Right ventricle myocardium superior (tissue), 1 donor: ENCODE data around the gene LIN28B. TPM values are rescaled to one million over a fixed set of nuclear protein-coding genes. Genes with fewer than 3 reads are reported as not detected.
A peak's percentile ranks its signal among the peaks of the same experiment; 100 is the strongest.
"Not testable (repeated sequence)": the region's sequence is repeated elsewhere in the genome, so short reads cannot be mapped to it uniquely, and the experiment has no call there.

ENCODE experiments used
- ATAC-seq: fragments of 200-7000 bp; cut with Tn5 transposase; one replicate; pipeline ENCODE4 v1.9.1; 2020; ENCODE audit warnings: mild to moderate bottlenecking; ENCODE audit not compliant: poor library complexity
- DNase-seq: peaks from one replicate; pipeline ENCODE4 v3.0.0-alpha.2; 2020
- intact Hi-C: fragments of 100-400 bp; cut with DNase I; formaldehyde crosslinking; loops from one replicate; pipeline ENCODE4 v1.11.2; 2022
- total RNA-seq: library from RNA; stranded (reverse); fragmentation: NEBNext Ultra II Directional; extraction: Animal tissue kit (Norgen Biotek cat#: 25700); gene quantifications from one replicate; pipeline ENCODE4 v1.2.1, GENCODE V29; 2021
- donor health status: DM: no; HTN: yes; CAD: no; lungs with severe emphysema.

LIN28B gene
- total RNA-seq, 1 donor from 2014 or later: not detected

DNA sequence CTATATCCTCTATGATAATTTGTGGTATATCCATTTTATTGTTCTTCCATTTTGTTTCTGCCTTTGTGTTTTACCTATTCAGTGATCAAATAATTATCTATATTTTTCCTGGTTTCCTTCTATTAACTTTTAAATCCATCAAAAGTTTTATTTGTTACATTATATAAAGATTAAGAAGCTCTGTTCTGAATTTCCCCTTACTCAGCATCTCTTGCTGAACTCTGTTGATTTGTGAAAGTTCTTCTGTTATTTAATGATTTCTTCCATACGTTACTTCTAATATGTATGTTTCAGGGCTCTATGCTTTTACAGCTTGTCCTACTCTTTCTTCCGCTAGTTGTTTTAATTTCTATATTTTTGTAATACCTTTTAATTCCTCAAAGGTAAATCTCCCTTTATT, 87.1 kb downstream of the LIN28B start:
- ATAC-seq (no peak), DNase-seq (no peak)
- intact Hi-C loops: no loop called here

- ATAC-seq: no peak
- DNase-seq: no peak
Observed at GRCh38 chr6:105045526-105045925, 88.6 kb downstream of the LIN28B start.

DNA sequence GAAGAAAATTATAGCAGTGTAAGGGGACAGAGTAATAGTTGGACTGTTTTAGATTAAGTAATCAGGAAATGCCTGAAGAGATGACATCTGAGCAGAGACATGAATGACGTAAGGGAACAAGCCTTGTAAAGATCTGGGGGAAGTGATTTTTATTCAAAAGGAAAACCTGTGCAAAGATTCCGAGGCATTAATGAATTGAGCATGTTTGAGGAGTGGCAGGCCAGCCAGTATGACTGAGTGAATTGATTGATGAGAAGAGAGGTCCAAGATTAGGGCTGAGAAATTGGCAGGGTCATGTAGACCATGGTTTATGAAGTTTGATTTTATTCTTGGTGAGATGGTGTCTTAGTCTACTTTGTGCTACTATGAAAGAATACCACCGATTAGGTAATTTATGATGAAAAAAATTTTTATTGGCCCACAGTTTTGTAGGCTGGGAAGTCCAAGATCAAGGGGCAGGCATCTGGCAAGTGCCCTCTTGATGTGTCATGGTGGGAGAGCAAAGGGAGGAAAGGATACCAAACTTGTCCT, 95.1 kb downstream of the LIN28B start:
- ATAC-seq (no peak), DNase-seq (no peak)
- intact Hi-C loops: no loop called here

More at GRCh38 chr6:105045526-105045925, 88.6 kb downstream of the LIN28B start:
- intact Hi-C loops: no loop called here

GRCh38 chr6:105056646-105057045, 99.7 kb downstream of the LIN28B start:
- intact Hi-C loops: no loop called here
- DNase-seq (no peak), ATAC-seq (no peak)

DNA sequence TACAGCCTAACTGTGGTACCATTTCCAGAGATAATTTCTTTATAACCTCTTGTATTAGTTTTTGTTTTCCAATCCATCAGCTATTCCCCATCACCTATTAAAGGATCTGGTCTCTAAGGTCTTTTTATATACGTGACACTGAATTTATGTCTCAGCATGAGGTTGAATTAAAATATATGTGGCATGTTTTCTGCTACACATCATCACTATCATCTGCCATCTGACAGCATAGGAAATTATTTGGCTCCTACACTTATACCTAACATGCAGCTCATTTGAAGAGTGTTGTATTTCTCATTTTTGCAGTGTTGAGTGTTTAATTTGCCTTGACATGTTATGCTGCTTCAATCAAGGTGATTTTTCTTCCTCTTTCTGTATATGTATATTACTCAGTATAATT, 100.3 kb downstream of the LIN28B start:
- ATAC-seq (no peak), DNase-seq (no peak)
- intact Hi-C loops: no loop called here

- no peak for ATAC-seq
- intact Hi-C loops: no loop called here
- no peak for DNase-seq
Observed at GRCh38 chr6:105058316-105058715, 101.4 kb downstream of the LIN28B start.

GRCh38 chr6:105058846-105059245, 101.9 kb downstream of the LIN28B start:
- ATAC-seq: no peak
- no peak for DNase-seq
- intact Hi-C loops: no loop called here

DNA sequence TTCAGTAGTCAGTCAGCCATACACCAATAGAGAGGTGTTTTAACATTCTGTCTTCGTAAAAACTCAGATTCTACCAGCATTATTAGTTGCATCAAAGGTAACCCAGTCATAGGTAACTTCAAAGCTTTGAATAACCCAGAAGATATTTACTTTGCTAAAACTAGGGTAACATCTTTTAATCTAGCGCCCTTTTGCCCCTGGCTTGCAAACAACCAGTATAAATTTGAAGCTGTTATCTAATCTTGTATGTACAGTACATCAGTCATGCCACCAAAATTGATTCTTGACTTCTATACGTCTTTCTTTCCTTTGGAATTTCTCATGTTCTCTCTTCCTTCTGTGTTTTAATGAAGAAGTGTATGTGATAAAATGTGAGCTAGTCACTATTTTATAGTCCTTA, 109.3 kb downstream of the LIN28B start:
- intact Hi-C loops: no loop called here
- ATAC-seq (no peak), DNase-seq (no peak)

GRCh38 chr6:105066836-105067235, 109.9 kb downstream of the LIN28B start:
- ATAC-seq: no peak
- intact Hi-C loops: no loop called here
- no peak for DNase-seq

GRCh38 chr6:105067329-105067728, 110.4 kb downstream of the LIN28B start:
- DNase-seq (no peak), ATAC-seq (no peak)
- intact Hi-C loops: no loop called here

DNA sequence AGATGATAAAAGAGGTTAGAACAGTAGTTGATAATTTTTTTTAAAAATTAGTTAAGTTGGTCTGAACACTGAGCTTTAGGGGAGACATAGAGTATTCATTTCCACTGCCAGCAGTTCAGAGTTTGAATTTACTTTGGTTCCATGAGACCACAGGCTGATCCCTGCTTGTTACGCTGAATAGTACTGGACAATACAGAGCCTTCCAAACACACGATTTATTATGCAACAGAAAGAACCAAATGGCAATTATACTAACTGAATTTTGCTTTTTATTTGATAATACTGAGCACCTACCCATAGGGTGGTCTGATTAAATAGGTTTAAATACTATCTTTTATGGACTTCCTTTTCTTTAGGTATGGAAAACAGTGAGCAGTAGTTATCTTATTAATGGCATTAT, 111.5 kb downstream of the LIN28B start:
- intact Hi-C loops: no loop called here
- ATAC-seq (no peak), DNase-seq (no peak)

DNA sequence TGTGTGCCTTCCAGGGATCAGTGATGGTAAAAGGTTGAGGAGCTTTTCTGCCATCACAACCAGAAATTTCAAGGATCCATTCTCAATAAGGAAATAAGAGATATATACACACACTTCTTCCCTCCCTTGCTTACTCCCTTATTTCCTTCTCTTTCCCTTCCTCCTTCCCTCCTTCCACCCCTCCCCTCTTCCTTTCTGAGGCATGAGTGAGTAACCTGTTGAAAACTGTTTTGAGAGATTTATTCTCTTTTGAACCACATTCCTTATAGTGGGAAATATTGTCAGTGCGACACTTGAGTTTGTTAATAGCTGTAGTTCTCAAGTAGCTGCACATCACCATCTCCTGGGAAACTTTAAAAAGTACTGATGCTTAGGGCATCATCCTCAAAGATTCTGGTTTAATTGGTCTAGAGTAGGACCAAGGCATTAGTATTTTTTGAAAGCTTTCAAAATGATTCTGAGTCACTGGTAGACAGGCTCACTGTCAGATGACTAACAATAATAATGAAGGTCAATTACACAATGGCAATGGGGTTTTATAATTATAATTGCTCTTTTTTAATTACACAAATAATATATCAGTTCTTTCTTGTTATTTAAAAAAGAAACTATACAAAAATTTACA, 113.0 kb downstream of the LIN28B start:
- no peak for DNase-seq
- no peak for ATAC-seq
- intact Hi-C loops: no loop called here

DNA sequence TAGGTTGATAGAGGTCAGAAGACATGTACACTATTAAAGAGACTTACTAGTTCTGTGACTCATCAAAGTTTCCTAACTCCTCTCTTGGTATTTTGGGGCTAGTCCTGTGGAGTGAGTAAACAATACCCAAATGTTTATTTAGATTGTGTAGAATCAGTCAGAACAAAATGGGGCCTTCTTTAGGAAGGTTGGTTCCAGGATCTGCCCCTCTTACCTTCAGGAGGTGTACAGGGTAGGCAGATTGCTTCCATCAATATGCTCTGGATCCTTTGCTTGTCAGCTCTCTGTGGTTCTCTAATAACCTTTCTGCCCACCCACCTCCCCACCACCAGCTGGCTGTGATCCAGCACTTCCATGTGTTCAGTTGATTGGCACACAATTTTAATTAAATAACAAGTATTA, 115.9 kb downstream of the LIN28B start:
- ATAC-seq (no peak), DNase-seq (no peak)
- intact Hi-C loops: no loop called here

DNA sequence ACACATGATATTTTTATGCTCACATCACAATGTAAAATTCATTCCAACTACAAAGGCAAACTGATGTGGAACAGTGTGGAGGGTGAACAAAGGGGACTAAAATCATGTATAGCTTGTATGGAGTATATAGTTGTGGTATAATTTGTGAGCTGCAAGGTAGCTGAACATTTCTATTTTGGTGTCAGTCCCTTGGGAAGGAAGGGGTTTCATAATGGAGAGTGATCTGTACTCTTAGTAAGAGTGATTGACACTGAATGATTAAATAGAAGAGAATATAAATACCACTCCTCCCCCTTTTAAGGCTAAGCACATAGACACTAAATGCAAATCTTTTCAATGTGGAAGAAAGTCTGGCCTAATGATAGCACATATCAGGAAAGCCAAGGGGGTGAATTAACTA, 118.3 kb downstream of the LIN28B start:
- DNase-seq: no peak
- intact Hi-C loops: no loop called here
- ATAC-seq: no peak

DNA sequence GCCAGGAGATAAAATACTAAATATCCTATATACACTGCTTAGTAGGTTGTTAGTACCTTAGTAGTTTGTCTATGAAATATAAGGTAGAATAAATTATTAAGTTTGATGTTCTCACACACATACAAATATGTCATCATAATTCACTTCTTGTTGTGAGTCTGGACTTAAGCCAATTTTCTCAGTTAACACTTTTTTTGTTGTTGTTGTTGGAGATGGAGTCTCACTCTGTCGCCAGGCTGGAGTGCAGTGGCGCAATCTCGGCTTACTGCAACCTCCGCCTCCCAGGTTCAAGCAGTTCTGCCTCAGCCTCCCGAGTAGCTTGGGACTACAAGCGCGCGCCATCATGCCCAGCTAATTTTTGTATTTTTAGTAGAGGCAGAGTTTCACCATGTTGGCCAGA, 119.5 kb downstream of the LIN28B start:
- intact Hi-C loops, ATAC-seq, DNase-seq: not testable (repeated sequence)

DNA sequence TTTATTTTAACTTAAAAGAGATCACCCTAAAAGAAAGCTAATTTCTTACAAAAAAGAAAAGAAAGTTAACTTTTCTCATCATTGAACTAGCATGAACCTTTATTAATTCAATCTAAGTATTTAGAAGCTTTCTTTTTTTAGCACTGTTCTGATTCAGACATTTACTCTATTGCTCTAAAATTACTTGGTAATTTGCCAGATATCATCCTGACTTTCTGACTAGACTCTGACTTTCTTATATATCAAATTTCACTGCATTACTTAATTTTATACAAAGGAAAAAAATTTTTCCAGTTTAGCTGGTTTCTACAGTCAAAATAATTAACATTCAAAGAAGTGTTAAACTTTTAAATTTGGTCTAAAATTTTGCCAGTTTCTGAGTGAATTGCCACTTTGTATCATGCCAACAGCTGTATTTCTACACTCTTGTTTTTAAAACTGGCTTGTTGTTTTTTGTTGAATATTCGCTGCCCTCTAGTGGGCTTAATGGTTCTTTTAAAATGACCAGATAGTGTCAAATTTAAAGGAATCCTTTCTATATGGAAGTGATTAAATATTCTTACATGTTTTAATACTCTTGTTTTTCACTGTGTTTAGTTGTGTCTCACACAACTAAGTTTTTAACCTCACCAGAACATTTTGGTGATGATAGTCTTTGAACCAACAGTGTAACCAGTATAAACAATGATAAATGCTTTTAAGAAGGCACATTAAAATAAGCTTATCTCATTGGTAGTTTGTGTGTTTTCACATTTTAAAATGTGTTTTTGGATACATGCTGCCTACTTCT, 120.9 kb downstream of the LIN28B start:
- no peak for ATAC-seq
- DNase-seq: no peak
- intact Hi-C loops: no loop called here

DNA sequence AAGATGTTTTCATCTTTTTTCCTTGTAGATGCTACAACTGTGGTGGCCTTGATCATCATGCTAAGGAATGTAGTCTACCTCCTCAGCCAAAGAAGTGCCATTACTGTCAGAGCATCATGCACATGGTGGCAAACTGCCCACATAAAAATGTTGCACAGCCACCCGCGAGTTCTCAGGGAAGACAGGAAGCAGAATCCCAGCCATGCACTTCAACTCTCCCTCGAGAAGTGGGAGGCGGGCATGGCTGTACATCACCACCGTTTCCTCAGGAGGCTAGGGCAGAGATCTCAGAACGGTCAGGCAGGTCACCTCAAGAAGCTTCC, 121.4 kb downstream of the LIN28B start:
- ATAC-seq (no peak), DNase-seq (no peak)
- intact Hi-C loops: no loop called here

GRCh38 chr6:105080279-105080678, 123.4 kb downstream of the LIN28B start:
- ATAC-seq: no peak
- intact Hi-C loops: no loop called here
- DNase-seq: no peak

DNA sequence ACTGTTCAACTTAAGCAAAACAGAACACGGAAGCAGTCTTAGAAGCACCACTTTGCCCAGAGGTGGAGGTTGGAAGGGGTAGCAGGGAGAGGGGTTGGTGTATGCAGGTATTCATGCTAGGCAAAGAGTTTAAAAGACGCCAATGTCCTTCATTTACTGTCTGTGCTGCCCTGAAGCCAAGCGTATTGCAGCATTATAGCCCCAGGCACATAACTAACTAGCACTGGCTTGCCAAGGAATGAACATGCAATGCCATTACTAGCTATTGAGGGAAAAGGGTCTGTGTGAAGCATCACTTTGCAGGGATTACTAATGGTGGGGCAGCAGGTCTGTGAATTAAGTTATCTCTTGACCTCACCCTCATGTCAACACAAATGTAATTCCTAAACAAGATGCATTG, 124.8 kb downstream of the LIN28B start:
- ATAC-seq, intact Hi-C loops, DNase-seq: not testable (repeated sequence)

GRCh38 chr6:105087571-105088211, 130.8 kb downstream of the LIN28B start:
- ATAC-seq (peak; percentile 71), DNase-seq (no peak)
- intact Hi-C loops: loop anchor here (2.0 to 5.0 kb wide), 3 partner anchors 275 to 337 kb away; partner anchors contain the start of gene PREP
